ENCODE measurements around the gene MRPS17.
"Not testable (repeated sequence)": the region's sequence is repeated elsewhere in the genome, so short reads cannot be mapped to it uniquely, and the experiment has no call there.

MRPS17 gene

DNA sequence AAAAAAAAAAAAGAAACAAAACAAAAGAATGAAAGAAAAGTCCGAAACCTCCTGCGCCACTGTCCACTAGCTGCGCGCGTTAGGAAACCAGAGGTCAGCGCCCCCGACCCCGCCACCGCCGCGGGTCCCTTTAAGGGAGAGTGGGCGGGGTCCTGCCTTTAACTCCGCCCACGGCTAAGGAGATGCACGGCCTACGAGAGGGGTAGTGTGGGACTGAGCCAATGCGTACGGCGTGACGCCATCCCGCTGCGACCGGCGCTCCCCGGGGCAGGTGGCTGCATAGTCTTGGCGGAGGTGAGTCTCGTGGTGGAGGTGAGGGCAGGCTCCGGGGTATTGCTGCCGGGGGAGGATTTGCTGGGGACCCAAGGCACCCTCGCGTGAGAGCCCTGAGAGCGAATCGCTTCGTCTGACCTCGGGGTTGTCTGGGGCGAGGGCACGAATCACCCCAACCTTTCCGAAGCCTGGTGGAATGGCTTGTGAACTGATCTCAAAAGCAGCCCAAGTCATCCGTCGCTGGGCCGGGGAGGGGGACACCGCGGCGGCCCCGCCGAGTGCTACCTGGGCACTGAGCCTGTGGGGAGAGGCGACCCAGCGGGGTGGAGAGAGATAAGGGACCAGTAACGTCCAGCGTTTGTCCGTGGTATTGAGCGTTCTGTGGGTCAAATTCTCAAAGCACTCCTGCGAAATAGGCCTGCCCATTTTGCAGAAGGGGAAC is at the start of gene MRPS17:
TSS of gene MRPS17 (plus strand) at position 241 of the 715 bp plus-strand sequence. CDS start 1,319 bp downstream, outside the sequence.
- no peaks in the 10 kb centered on the region for H3K9me3 ChIP-seq (ENCODE audit: control insufficient read depth, insufficient read depth, low read depth, low read length)
- peaks cover 24% of the 10 kb centered on the region for H3K36me3 ChIP-seq (ENCODE audit: control insufficient read depth, insufficient read depth, low read length)
- H3K27ac ChIP-seq (ENCODE audit: low read depth, low read length): peak within 1 kb of the TSS; percentile 85
- peak within 1 kb of the TSS; percentile 93 for H3K4me3 ChIP-seq (ENCODE audit: low read depth, low read length)
- H3K27me3 ChIP-seq (ENCODE audit: control insufficient read depth, insufficient read depth, low read length): no peaks in the 10 kb centered on the region
- H3K9ac ChIP-seq (ENCODE audit: low read length): peak within 1 kb of the TSS; percentile 96
- H3K4me1 ChIP-seq (ENCODE audit: control insufficient read depth, insufficient read depth, low read length): no peaks in the 10 kb centered on the region

DNA sequence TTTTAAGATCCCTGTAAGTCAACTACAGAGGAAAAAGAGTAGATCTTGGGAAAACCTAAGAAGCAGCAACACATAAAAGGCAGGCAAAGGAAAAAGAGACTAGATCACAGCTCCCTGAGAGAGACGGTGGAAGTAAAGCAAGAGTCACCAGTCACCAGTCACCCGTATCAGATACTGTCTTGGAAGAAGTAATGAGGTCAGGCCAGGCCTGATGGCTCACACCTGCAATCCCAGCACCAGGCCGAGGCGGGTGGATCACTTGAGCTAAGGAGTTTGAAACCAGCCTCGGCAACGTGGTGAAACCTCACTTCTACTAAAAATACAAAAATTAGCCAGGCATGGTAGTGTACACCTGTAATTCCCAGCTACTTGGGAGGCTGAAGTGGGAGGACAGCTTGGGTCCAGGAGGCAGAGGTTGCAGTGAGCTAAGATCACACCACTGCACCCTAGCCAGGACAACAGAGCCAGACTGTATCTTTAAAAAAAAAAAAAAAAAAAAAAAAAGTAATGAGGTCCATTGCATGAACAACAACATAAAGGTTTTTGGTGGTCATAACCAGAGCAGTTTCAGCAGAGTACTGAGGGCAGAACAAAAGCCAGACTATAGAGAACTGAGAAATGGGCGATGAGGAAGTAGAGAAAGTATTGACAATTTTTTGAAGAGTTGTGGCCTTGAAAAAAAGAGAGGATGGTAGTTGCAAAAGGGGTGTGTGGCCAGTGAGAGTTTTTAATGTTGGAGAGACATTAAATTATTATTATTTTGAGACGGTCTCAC is 47.5 kb upstream of the MRPS17 start:
- Histone ChIP-seq H3K9me3 (ENCODE audit: control insufficient read depth, insufficient read depth, low read depth, low read length) (peaks cover 18% of the 10 kb centered on the region; the same call in 1 of the 2 replicates), H3K36me3 (ENCODE audit: control insufficient read depth, insufficient read depth, low read length) (peaks cover 3% of the 10 kb centered on the region; the same call in 1 of the 2 replicates), H3K4me1 (ENCODE audit: control insufficient read depth, insufficient read depth, low read length) (peaks cover 10% of the 10 kb centered on the region), H3K4me3 (ENCODE audit: low read depth, low read length) (no peak overlapping the region), H3K9ac (ENCODE audit: low read length) (no peak overlapping the region), H3K27me3 (ENCODE audit: control insufficient read depth, insufficient read depth, low read length) (no peaks in the 10 kb centered on the region), H3K27ac (ENCODE audit: low read depth, low read length) (no peak overlapping the region)

DNA sequence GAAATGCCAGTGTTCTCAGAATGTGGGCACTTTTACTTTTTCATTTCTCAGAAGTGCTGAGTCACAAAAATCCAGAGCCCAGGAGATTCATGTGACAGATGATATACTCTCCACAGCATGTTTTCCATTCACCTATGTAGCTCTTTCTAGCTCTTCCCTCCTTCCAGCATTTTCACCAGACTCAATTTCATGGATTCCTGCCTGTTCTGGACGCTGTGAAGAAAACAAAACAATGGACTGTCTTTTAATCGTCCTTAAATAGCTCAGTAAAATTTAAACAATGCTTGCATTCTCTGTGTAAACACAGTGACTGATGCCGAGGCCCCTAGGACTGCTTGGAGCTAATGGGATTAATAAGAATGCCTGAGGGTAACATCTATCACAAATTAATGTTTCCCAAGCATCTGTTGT is 38.9 kb upstream of the MRPS17 start:
- Histone ChIP-seq H3K9ac (ENCODE audit: low read length) (no peak overlapping the region), H3K36me3 (ENCODE audit: control insufficient read depth, insufficient read depth, low read length) (peaks cover 2% of the 10 kb centered on the region; the same call in 1 of the 2 replicates), H3K27me3 (ENCODE audit: control insufficient read depth, insufficient read depth, low read length) (no peaks in the 10 kb centered on the region), H3K27ac (ENCODE audit: low read depth, low read length) (no peak overlapping the region), H3K4me1 (ENCODE audit: control insufficient read depth, insufficient read depth, low read length) (no peaks in the 10 kb centered on the region), H3K4me3 (ENCODE audit: low read depth, low read length) (no peak overlapping the region), H3K9me3 (ENCODE audit: control insufficient read depth, insufficient read depth, low read depth, low read length) (no peaks in the 10 kb centered on the region)

DNA sequence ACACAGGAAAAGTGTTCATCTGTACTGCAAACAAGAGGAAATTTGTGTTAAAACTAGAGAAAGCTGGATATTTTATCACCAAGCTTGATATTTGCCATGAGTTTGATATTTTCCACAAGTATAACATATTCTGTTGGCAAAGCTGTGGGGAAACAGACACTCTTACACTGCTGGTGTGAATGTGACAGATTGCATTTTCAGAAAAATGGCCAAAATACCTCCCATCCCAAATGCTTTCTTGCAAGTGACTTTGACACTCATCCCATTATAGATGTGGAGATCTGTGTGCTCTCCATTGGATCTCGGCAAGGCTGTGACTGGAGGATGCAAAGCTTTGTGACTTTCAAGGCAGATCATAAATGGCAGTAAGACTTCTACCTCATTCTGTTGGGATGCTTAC is 33.9 kb upstream of the MRPS17 start:
- Histone ChIP-seq H3K9ac (ENCODE audit: low read length) (no peak overlapping the region), H3K4me1 (ENCODE audit: control insufficient read depth, insufficient read depth, low read length) (no peaks in the 10 kb centered on the region), H3K27me3 (ENCODE audit: control insufficient read depth, insufficient read depth, low read length) (no peaks in the 10 kb centered on the region), H3K27ac (ENCODE audit: low read depth, low read length) (no peak overlapping the region), H3K4me3 (ENCODE audit: low read depth, low read length) (no peak overlapping the region), H3K36me3 (ENCODE audit: control insufficient read depth, insufficient read depth, low read length) (peaks cover 1% of the 10 kb centered on the region; the same call in 1 of the 2 replicates), H3K9me3 (ENCODE audit: control insufficient read depth, insufficient read depth, low read depth, low read length) (no peaks in the 10 kb centered on the region)

DNA sequence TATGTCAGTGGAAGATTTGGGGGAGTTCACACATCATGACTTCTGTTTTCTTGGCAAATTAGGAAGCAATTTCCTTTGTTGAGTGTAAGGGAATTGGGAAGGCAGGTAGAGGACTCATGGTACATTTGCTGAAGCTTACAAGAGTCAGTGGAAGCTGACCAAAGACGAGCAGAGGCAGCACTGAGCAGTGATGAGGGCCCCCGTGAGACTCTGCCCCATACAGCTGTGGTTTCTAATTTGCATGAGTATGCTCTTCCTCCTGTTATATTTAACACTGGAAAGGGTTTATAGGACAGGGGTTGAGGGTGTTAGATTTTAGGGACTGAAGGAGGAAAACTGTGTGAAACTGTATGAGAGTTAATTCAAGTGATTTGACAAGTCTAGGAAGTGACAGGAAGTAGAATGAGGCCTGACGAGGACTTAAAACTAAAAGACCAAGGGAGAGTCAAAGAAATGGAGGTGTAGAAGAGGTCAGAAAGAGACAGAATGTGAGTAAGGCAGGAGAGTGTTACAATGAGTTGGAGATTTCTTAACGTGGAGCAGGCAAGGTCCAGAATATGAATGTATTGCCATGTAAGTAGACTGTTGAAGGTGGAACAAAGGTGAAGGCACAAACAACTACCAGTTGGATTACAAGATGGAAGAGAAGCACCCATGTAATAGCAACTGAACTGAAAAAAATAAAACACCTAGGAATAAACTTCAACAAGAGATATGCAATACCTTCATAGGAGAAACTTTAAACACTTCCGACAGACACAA is 23.5 kb upstream of the MRPS17 start:
- Histone ChIP-seq H3K9ac (ENCODE audit: low read length) (no peak overlapping the region), H3K27ac (ENCODE audit: low read depth, low read length) (no peak overlapping the region), H3K36me3 (ENCODE audit: control insufficient read depth, insufficient read depth, low read length) (no peaks in the 10 kb centered on the region), H3K4me3 (ENCODE audit: low read depth, low read length) (no peak overlapping the region), H3K4me1 (ENCODE audit: control insufficient read depth, insufficient read depth, low read length) (no peaks in the 10 kb centered on the region), H3K9me3 (ENCODE audit: control insufficient read depth, insufficient read depth, low read depth, low read length) (no peaks in the 10 kb centered on the region), H3K27me3 (ENCODE audit: control insufficient read depth, insufficient read depth, low read length) (no peaks in the 10 kb centered on the region)

DNA sequence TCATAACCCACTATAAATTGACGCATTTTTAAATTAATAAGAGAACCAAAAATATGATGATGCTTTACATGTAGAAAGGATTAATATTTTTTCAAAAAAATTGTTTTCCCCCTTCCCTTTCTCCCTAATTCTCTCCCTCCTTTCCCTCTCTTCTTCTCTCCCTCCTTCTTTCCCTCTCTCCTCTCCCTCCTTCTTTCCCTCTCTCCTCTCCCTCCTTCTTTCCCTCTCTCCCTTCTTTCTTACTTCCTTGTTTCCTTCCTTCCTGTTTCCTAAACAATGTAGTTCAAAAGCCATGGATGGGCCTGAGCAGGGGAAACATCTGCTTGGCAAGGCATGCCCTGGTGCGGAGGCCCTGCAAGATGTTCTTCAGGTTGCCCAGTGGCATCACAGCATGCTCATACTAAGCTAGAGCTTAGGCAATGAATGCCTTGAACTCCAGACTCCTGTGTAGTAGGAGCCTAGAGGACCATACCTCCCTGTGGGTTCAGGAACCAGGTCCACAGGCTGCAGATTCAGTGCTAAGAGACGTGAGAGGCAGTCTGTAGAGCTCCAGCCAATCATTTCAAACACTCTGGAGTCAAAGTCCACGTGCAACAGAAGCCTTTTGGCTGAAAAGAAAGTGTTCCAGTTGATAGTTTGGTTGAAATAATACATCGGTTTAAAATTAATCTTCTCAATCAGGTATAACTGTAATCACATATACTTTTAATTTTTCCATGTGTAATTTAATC is 20.1 kb upstream of the MRPS17 start:
- no peaks in the 10 kb centered on the region for H3K4me1 ChIP-seq (ENCODE audit: control insufficient read depth, insufficient read depth, low read length)
- no peak overlapping the region for H3K4me3 ChIP-seq (ENCODE audit: low read depth, low read length)
- no peaks in the 10 kb centered on the region for H3K27me3 ChIP-seq (ENCODE audit: control insufficient read depth, insufficient read depth, low read length)
- H3K9me3 ChIP-seq (ENCODE audit: control insufficient read depth, insufficient read depth, low read depth, low read length): peaks cover 6% of the 10 kb centered on the region; the same call in 1 of the 2 replicates
- H3K9ac ChIP-seq (ENCODE audit: low read length): no peak overlapping the region
- H3K27ac ChIP-seq (ENCODE audit: low read depth, low read length): no peak overlapping the region
- H3K36me3 ChIP-seq (ENCODE audit: control insufficient read depth, insufficient read depth, low read length): no peaks in the 10 kb centered on the region

DNA sequence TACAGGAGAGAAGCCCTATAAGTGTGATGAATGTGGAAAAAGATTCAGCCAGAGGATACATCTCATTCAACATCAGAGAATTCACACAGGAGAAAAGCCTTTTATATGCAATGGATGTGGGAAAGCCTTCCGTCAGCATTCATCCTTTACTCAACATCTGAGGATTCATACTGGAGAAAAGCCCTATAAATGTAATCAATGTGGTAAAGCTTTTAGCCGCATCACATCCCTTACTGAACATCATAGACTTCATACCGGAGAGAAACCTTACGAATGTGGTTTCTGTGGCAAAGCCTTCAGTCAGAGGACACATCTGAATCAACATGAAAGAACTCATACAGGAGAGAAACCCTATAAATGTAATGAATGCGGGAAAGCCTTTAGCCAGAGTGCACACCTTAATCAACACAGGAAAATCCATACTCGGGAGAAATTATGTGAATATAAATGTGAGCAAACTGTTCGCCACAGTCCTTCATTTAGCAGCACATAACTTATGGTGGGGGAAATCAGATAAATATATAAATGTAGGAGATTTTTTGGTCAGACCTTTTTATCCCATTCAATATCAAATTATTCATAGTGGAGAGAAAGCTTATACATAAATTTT is 12.1 kb upstream of the MRPS17 start:
- Histone ChIP-seq H3K27ac (ENCODE audit: low read depth, low read length) (no peak overlapping the region), H3K9ac (ENCODE audit: low read length) (no peak overlapping the region), H3K27me3 (ENCODE audit: control insufficient read depth, insufficient read depth, low read length) (no peaks in the 10 kb centered on the region), H3K4me1 (ENCODE audit: control insufficient read depth, insufficient read depth, low read length) (no peaks in the 10 kb centered on the region), H3K36me3 (ENCODE audit: control insufficient read depth, insufficient read depth, low read length) (no peaks in the 10 kb centered on the region), H3K4me3 (ENCODE audit: low read depth, low read length) (no peak overlapping the region), H3K9me3 (ENCODE audit: control insufficient read depth, insufficient read depth, low read depth, low read length) (peaks cover 39% of the 10 kb centered on the region)

DNA sequence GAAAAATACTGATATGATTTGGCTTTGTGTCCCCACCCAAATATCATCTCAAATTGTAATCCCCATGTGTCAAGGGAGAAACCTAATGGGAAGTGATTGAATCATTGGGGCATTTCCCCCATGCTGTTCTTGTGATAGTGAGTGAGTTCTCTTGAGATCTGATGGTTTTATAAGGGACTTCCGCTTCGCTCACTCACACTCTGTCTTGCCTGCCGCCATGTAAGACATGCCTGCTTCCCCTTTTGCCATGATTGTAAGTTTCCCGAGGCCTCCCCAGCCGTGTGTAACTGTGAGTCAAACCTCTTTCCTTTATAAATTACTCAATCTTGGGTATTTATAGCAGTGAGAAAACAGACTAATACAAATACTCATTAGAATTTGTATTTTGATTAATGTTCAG is 5.1 kb upstream of the MRPS17 start:
- H3K9ac ChIP-seq (ENCODE audit: low read length): no peak overlapping the region
- H3K36me3 ChIP-seq (ENCODE audit: control insufficient read depth, insufficient read depth, low read length): no peaks in the 10 kb centered on the region
- peaks cover 16% of the 10 kb centered on the region for H3K9me3 ChIP-seq (ENCODE audit: control insufficient read depth, insufficient read depth, low read depth, low read length)
- H3K27me3 ChIP-seq (ENCODE audit: control insufficient read depth, insufficient read depth, low read length): no peaks in the 10 kb centered on the region
- H3K4me1 ChIP-seq (ENCODE audit: control insufficient read depth, insufficient read depth, low read length): no peaks in the 10 kb centered on the region
- no peak overlapping the region for H3K27ac ChIP-seq (ENCODE audit: low read depth, low read length)
- H3K4me3 ChIP-seq (ENCODE audit: low read depth, low read length): no peak overlapping the region

DNA sequence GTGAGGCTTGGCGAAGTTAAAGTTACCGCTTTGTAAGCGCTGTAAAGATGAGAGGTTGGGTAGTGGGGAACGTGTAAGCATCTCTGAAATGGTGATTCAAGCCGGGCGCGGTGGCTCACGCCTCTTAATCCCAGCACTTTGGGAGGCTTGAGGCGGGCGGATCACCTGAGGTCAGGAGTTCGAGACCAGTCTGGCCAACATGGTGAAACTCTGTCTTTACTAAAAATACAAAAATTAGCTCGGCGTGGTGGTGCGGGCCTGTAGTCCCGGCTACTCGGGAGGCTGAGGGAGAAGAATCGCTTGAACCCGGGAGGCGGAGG is 635 bp downstream of the MRPS17 start:
- H3K4me3 ChIP-seq (ENCODE audit: low read depth, low read length): peak overlapping the region; percentile 93
- not testable (repeated sequence) for H3K27me3 ChIP-seq (ENCODE audit: control insufficient read depth, insufficient read depth, low read length); H3K9me3 ChIP-seq (ENCODE audit: control insufficient read depth, insufficient read depth, low read depth, low read length); H3K4me1 ChIP-seq (ENCODE audit: control insufficient read depth, insufficient read depth, low read length)
- H3K9ac ChIP-seq (ENCODE audit: low read length): peak overlapping the region; percentile 96
- H3K36me3 ChIP-seq (ENCODE audit: control insufficient read depth, insufficient read depth, low read length): peaks cover 24% of the 10 kb centered on the region
- peak overlapping the region; percentile 85; the same call in 1 of the 2 replicates for H3K27ac ChIP-seq (ENCODE audit: low read depth, low read length)

DNA sequence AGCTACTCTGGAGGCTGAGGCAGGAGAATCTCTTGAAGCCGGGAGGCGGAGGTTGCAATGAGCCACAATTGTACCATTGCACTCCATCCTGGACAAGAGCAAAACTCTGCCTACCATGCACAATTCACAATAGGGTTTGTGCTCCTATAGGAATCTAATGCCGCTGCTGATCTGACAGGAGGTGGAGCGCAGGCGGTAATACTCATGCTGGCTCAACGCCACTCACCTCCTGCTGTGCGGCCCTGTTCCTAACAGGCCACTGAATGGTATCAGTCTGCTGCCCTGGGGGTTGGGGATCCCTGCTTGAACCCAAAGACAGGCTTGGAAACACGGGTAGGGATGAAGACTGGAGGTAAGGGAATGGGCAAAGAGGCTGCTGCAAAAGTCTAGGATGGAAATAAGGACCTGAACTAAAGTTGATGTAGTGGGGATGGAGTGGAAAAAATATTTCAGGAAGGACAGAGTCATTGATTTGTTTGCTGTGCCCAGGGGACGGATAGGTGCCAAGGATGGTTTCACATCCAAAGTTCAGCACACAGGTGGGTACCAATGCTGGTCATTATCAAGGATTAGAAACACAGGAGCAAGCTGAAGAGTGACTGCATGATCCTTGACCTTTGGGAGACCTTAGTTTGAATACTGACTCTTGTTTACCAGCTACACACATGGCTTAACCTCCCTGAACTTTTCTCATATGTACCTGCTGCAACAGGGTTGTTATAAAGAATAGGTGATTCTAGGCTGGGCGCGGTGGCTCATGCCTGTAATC is 2.2 kb downstream of the MRPS17 start:
- no peaks in the 10 kb centered on the region for H3K27me3 ChIP-seq (ENCODE audit: control insufficient read depth, insufficient read depth, low read length)
- H3K27ac ChIP-seq (ENCODE audit: low read depth, low read length): no peak overlapping the region
- H3K4me3 ChIP-seq (ENCODE audit: low read depth, low read length): no peak overlapping the region
- H3K36me3 ChIP-seq (ENCODE audit: control insufficient read depth, insufficient read depth, low read length): peaks cover 24% of the 10 kb centered on the region
- no peaks in the 10 kb centered on the region for H3K9me3 ChIP-seq (ENCODE audit: control insufficient read depth, insufficient read depth, low read depth, low read length)
- H3K4me1 ChIP-seq (ENCODE audit: control insufficient read depth, insufficient read depth, low read length): no peaks in the 10 kb centered on the region
- no peak overlapping the region for H3K9ac ChIP-seq (ENCODE audit: low read length)

Measured in HUES6 (cell line).